Neural progenitor cell (in vitro differentiated cells): Measurements from ENCODE around the gene KIF26B. TPM values are rescaled to one million over a fixed set of nuclear protein-coding genes. Genes with fewer than 3 reads are reported as not detected.

Experiments
- DNase-seq: peaks from one replicate; pipeline ENCODE4 v3.0.0-alpha.2; 2016; ENCODE audit warnings: low spot score
- H2AFZ ChIP-seq: fragments of 200-600 bp; sonication (generic); replicated peaks from 2 replicates; pipeline ENCODE4 v1.6.1; 2016; ENCODE audit warnings: antibody characterized with exemption
- H3F3A ChIP-seq: fragments of 200-600 bp; sonication (generic); 2 replicates; pipeline ENCODE4 v1.6.1; 2016; ENCODE audit warnings: antibody characterized with exemption, low read depth
- H3K27ac ChIP-seq: fragments of 200-600 bp; sonication (generic); 2 replicates; pipeline ENCODE4 v1.5.1; 2016; ENCODE audit warnings: mild to moderate bottlenecking
- H3K27me3 ChIP-seq: fragments of 200-600 bp; sonication (generic); 2 replicates; pipeline ENCODE4 v1.6.1; 2016; ENCODE audit warnings: mild to moderate bottlenecking, moderate library complexity
- H3K36me3 ChIP-seq: fragments of 200-600 bp; sonication (generic); 2 replicates; pipeline ENCODE4 v1.5.1; 2016
- H3K4me1 ChIP-seq: fragments of 200-600 bp; sonication (generic); 2 replicates; pipeline ENCODE4 v1.6.1; 2016; ENCODE audit warnings: mixed run types
- H3K4me2 ChIP-seq: fragments of 200-600 bp; sonication (generic); 2 replicates; pipeline ENCODE4 v1.6.1; 2016
- H3K4me3 ChIP-seq: fragments of 200-600 bp; sonication (generic); 2 replicates; pipeline ENCODE4 v1.5.1; 2016
- H3K79me2 ChIP-seq: fragments of 200-600 bp; sonication (generic); 2 replicates; pipeline ENCODE4 v1.6.1; 2016; ENCODE audit warnings: low read depth
- H3K9ac ChIP-seq: fragments of 200-600 bp; sonication (generic); 2 replicates; pipeline ENCODE4 v1.6.1; 2016
- H3K9me3 ChIP-seq: fragments of 200-600 bp; sonication (generic); 2 replicates; pipeline ENCODE4 v1.5.1; 2016; ENCODE audit warnings: low read depth
- H4K20me1 ChIP-seq: fragments of 200-600 bp; sonication (generic); 2 replicates; pipeline ENCODE4 v1.6.1; 2016; ENCODE audit warnings: low read depth
- H3K27ac Mint-ChIP-seq: 3 replicates; pipeline ENCODE4 v1.8.0; 2021; ENCODE audit warnings: mixed read lengths
- H3K27me3 Mint-ChIP-seq: 2 replicates; pipeline ENCODE4 v1.8.0; 2022; ENCODE audit warnings: low read depth, mild to moderate bottlenecking, inconsistent platforms, moderate library complexity, mixed read lengths; ENCODE audit not compliant: insufficient read depth
- H3K36me3 Mint-ChIP-seq: 3 replicates; pipeline ENCODE4 v1.8.0; 2021; ENCODE audit warnings: mixed read lengths
- H3K4me1 Mint-ChIP-seq: 3 replicates; pipeline ENCODE4 v1.8.0; 2021; ENCODE audit warnings: mixed read lengths
- H3K4me3 Mint-ChIP-seq: 3 replicates; pipeline ENCODE4 v1.8.0; 2021; ENCODE audit warnings: mild to moderate bottlenecking, moderate library complexity, mixed read lengths
- H3K9me3 Mint-ChIP-seq: 3 replicates; pipeline ENCODE4 v1.8.0; 2020; ENCODE audit warnings: mixed read lengths
- CTCF ChIP-seq: fragments of 200-600 bp; sonication (generic); IDR thresholded peaks from 2 replicates; pipeline ENCODE4 v1.5.1; 2017; ENCODE audit warnings: antibody characterized with exemption, mild to moderate bottlenecking
- EZH2 ChIP-seq: fragments of 200-600 bp; sonication (generic); IDR thresholded peaks from 2 replicates; pipeline ENCODE4 v1.6.1; 2017; ENCODE audit warnings: antibody characterized with exemption, mild to moderate bottlenecking, moderate library complexity
- EZH2phosphoT487 ChIP-seq: fragments of 200-600 bp; sonication (generic); IDR thresholded peaks from 2 replicates; pipeline ENCODE4 v1.6.1; 2017; ENCODE audit warnings: antibody characterized with exemption
- total RNA-seq: library from RNA; depleted of rRNA; stranded (reverse); fragments of >200 nt; gene quantifications from 2 replicates; pipeline ENCODE4 v1.2.3, GENCODE V29; 2015; ENCODE audit warnings: low replicate concordance

KIF26B gene
- total RNA-seq, 1 donor from 2014 or later = 0.47 TPM

- Mint-ChIP-seq H3K4me1 (peaks cover 19% of the 10 kb centered on the region), H3K9me3 (peaks cover 8% of the 10 kb centered on the region), H3K27ac (peak overlapping the region; percentile 65), H3K4me3 (no peak overlapping the region), H3K27me3 (peaks cover 4% of the 10 kb centered on the region), H3K36me3 (peaks cover 7% of the 10 kb centered on the region)
- no peak overlapping the region for H3K4me2 ChIP-seq
- no peaks in the 10 kb centered on the region for H3K4me1 ChIP-seq
- H3K27me3 ChIP-seq = no peaks in the 10 kb centered on the region
- no peak overlapping the region for H3K4me3 ChIP-seq
- no peak for DNase-seq
- no peak overlapping the region for H3K27ac ChIP-seq
- H3K9me3 ChIP-seq = no peaks in the 10 kb centered on the region
- no peaks in the 10 kb centered on the region for H4K20me1 ChIP-seq
- H3K36me3 ChIP-seq = no peaks in the 10 kb centered on the region
- no peak for TF ChIP-seq CTCF
- no peak for TF ChIP-seq EZH2
- TF ChIP-seq EZH2phosphoT487 = no peak
- H3F3A ChIP-seq = no peaks in the 10 kb centered on the region
- no peaks in the 10 kb centered on the region for H3K79me2 ChIP-seq
- H3K9ac ChIP-seq = no peak overlapping the region
- H2AFZ ChIP-seq = no peak overlapping the region
Measured at GRCh38 chr1:245365095-245366020, 210.6 kb downstream of the KIF26B start.

DNA sequence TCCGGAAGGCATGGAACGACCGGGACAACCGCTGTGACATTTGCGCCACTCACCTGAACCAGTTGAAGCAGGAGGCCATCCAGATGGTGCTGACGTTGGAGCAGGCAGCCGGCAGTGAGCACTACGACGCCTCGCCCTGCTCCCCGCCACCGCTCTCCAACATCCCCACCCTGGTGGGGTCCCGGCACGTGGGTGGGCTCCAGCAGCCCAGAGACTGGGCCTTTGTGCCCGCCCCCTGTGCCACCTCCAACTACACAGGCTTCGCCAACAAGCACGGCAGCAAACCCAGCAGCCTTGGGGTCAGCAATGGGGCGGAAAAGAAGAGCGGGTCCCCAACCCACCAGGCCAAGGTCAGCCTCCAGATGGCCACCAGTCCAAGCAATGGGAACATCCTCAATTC, 212.1 kb downstream of the KIF26B start:
- no peaks in the 10 kb centered on the region for H3K9me3 ChIP-seq
- no peaks in the 10 kb centered on the region for H3K36me3 ChIP-seq
- DNase-seq = no peak
- no peaks in the 10 kb centered on the region for H3K27me3 ChIP-seq
- H3F3A ChIP-seq = no peaks in the 10 kb centered on the region
- TF ChIP-seq EZH2phosphoT487 (no peak), CTCF (no peak), EZH2 (no peak)
- no peak overlapping the region for H3K27ac ChIP-seq
- Mint-ChIP-seq H3K27ac (no peak overlapping the region), H3K4me1 (peaks cover 17% of the 10 kb centered on the region), H3K9me3 (peaks cover 13% of the 10 kb centered on the region), H3K36me3 (peaks cover 10% of the 10 kb centered on the region), H3K27me3 (peaks cover 4% of the 10 kb centered on the region), H3K4me3 (no peak overlapping the region)
- no peak overlapping the region for H2AFZ ChIP-seq
- H3K79me2 ChIP-seq = no peaks in the 10 kb centered on the region
- no peak overlapping the region for H3K4me3 ChIP-seq
- no peaks in the 10 kb centered on the region for H3K4me1 ChIP-seq
- H3K4me2 ChIP-seq = no peak overlapping the region
- H4K20me1 ChIP-seq = no peaks in the 10 kb centered on the region
- no peak overlapping the region for H3K9ac ChIP-seq

- Histone ChIP-seq H3K79me2 (no peaks in the 10 kb centered on the region), H3K9ac (no peak overlapping the region), H3K9me3 (no peaks in the 10 kb centered on the region), H4K20me1 (no peaks in the 10 kb centered on the region), H3K4me2 (no peak overlapping the region), H2AFZ (no peak overlapping the region), H3K4me1 (no peaks in the 10 kb centered on the region), H3K27ac (no peak overlapping the region), H3K27me3 (no peaks in the 10 kb centered on the region), H3K36me3 (no peaks in the 10 kb centered on the region), H3K4me3 (no peak overlapping the region), H3F3A (no peaks in the 10 kb centered on the region)
- peaks cover 4% of the 10 kb centered on the region for H3K4me1 Mint-ChIP-seq
- peaks cover 2% of the 10 kb centered on the region for H3K27me3 Mint-ChIP-seq
- no peak overlapping the region for H3K4me3 Mint-ChIP-seq
- no peak for DNase-seq
- no peak overlapping the region for H3K27ac Mint-ChIP-seq
- TF ChIP-seq EZH2 (no peak), EZH2phosphoT487 (no peak), CTCF (no peak)
- H3K9me3 Mint-ChIP-seq = peaks cover 21% of the 10 kb centered on the region
- H3K36me3 Mint-ChIP-seq = peaks cover 20% of the 10 kb centered on the region
Measured at GRCh38 chr1:245370175-245370825, 215.5 kb downstream of the KIF26B start.
